Heart left ventricle (tissue), 13 donors: ENCODE measurements around the gene CD22.

Experiments
- POLR2A ChIP-seq, 2 donors: fragments of 450-650 bp; IDR thresholded peaks; one replicate each; pipeline ENCODE4 v1.6.1; 2017; ENCODE audit warnings: antibody characterized with exemption in 2 of 2, mild to moderate bottlenecking in 2 of 2, moderate library complexity in 2 of 2
- TF ChIP-seq, protein P1 (sequence below), 12 donors: fragments of 200-600 bp; sonication (generic) in 4 of 12; IDR thresholded peaks; one replicate each; pipeline versions ENCODE4 v1.5.0 to v1.8.0; 2018 to 2022; ENCODE audit warnings: antibody characterized with exemption in 12 of 12, mild to moderate bottlenecking in 5 of 12
- donor health status: ischemic (EF 13 %, LVEDD 7.1; RV severe dilation, severe dysfunction).
- donor health status: DM: no; HTN: yes; CAD: no.
- donor health status: DM: no; HTN: no; CAD: no.
- donor health status: ischemic (EF 25% LVEDD 6.9; RV normal size, moderate dysfunction).
- donor health status: ischemic (EF 25% LVEDD 5.7; RV mildly dilated, moderate dysfunction).
- donor health status: ischemic (EF 35%, LVEDD 5.7; RV mildly dilated, moderate dysfunction).
- donor health status: nonischemic (EF 11% LVEDD 7.7; RV severe dilation, severe dysfunction).
- donor health status: DM: yes; HTN: yes; CAD: no.
- donor health status: PGD.
- donor health status: ischemic (EF 29% LVEDD 5.4; RV normal size, mild dysfunction).
- donor health status: nonischemic (EF 23%, LVEDD 6.1; RV moderate dilation, normal function).

DNA sequence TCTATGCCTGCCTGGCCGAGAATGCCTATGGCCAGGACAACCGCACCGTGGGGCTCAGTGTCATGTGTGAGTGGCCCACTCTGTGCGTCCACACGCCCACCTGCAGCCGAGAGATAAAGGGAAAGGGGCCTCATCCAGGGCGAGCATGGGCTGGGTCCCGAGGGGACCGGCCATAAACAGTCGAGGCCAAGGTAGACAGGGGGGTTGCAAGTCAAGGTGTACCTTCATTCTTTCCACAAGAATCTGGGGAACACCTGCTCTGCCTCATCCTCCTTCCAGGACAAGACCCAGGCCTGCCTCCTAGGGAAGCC lies 28.7 kb upstream of the CD22 start:
- TF ChIP-seq POLR2A (IDR thresholded peaks at IDR 0.05): no peak
- TF ChIP-seq, protein P1, sequence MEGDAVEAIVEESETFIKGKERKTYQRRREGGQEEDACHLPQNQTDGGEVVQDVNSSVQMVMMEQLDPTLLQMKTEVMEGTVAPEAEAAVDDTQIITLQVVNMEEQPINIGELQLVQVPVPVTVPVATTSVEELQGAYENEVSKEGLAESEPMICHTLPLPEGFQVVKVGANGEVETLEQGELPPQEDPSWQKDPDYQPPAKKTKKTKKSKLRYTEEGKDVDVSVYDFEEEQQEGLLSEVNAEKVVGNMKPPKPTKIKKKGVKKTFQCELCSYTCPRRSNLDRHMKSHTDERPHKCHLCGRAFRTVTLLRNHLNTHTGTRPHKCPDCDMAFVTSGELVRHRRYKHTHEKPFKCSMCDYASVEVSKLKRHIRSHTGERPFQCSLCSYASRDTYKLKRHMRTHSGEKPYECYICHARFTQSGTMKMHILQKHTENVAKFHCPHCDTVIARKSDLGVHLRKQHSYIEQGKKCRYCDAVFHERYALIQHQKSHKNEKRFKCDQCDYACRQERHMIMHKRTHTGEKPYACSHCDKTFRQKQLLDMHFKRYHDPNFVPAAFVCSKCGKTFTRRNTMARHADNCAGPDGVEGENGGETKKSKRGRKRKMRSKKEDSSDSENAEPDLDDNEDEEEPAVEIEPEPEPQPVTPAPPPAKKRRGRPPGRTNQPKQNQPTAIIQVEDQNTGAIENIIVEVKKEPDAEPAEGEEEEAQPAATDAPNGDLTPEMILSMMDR (IDR thresholded peaks at IDR 0.05): no peak
